ENCODE data around the gene BOK. TPM values are rescaled to one million over a fixed set of nuclear protein-coding genes. Genes with fewer than 3 reads are reported as not detected.

The BOK gene
- total and polyA plus RNA-seq, 2 of the 13 experiments (the other 11 are each of a cell fraction or from before 2014, with no cell fraction given), result 35.5 to 39.2 TPM

- TF ChIP-seq PRDM15 (CRISPR knock-in tag; IDR thresholded peaks at IDR 0.05), result no peak
- no peak for TF ChIP-seq ZNF609 (CRISPR knock-in tag; IDR thresholded peaks at IDR 0.05; ENCODE audit: borderline replicate concordance)
- TF ChIP-seq ZBTB42 (CRISPR knock-in tag; IDR thresholded peaks at IDR 0.05), result no peak
- TF ChIP-seq ONECUT2 (CRISPR knock-in tag; IDR thresholded peaks at IDR 0.05), result no peak
- no peak for TF ChIP-seq ZNF563 (CRISPR knock-in tag; IDR thresholded peaks at IDR 0.05)
Observed at GRCh38 chr2:241556746-241557145, 1.8 kb upstream of the BOK start (continued).
